Panc1 (cell line): ENCODE data around the gene EXD3. TPM values are rescaled to one million over a fixed set of nuclear protein-coding genes. Genes with fewer than 3 reads are reported as not detected.

Experiments used
- ATAC-seq: fragments of 200-7000 bp; cut with Tn5 transposase; 2 replicates; pipeline ENCODE4 v1.9.1; 2020; ENCODE audit warnings: mild to moderate bottlenecking, moderate library complexity
- BruUV-seq: library from RNA; stranded (reverse); fragments of 400-500 nt; replicated peaks from 2 replicates; lab custom pipeline; 2021; lab: Mats Ljungman, UMichigan
- CTCF ChIA-PET: fragments of 300-600 bp; sonication (Branson Sonifier 250); formaldehyde crosslinking; loops from one replicate; lab custom pipeline; 2022; ENCODE audit warnings: antibody characterized with exemption; lab: Charles Lee
- POLR2A ChIA-PET: fragments of 300-600 bp; sonication (Branson Sonifier 250); formaldehyde crosslinking; loops from one replicate; lab custom pipeline; 2022; ENCODE audit warnings: antibody characterized with exemption; lab: Charles Lee
- DNase-seq: peaks from one replicate; pipeline ENCODE4 v3.0.0-alpha.2; 2010; ENCODE audit warnings: low read depth, low spot score
- H3K27ac ChIP-seq: 2 replicates; pipeline ENCODE4 v1.5.1; 2011; ENCODE audit warnings: mild to moderate bottlenecking, low read length, inconsistent platforms
- H3K27me3 ChIP-seq: fragments of 200-500 bp; sonication (Bioruptor generic); 2 replicates; pipeline ENCODE4 v1.6.0; 2014; ENCODE audit warnings: low read length, inconsistent platforms; ENCODE audit not compliant: control insufficient read depth, insufficient read depth
- H3K36me3 ChIP-seq: fragments of 200-500 bp; sonication (Bioruptor generic); 2 replicates; pipeline ENCODE4 v1.5.1; 2014; ENCODE audit warnings: inconsistent platforms, mild to moderate bottlenecking, low read length, moderate library complexity; ENCODE audit not compliant: control insufficient read depth, insufficient read depth
- H3K4me1 ChIP-seq: 2 replicates; pipeline ENCODE4 v1.5.1; 2011; ENCODE audit warnings: inconsistent platforms, mild to moderate bottlenecking, low read length, moderate library complexity; ENCODE audit not compliant: control insufficient read depth, insufficient read depth
- H3K4me3 ChIP-seq, 2 experiments: 2 replicates each; pipeline ENCODE4 v1.5.1; 2011 to 2012; ENCODE audit warnings: low read depth in 2 of 2, low read length in 2 of 2, mild to moderate bottlenecking in 2 of 2, inconsistent platforms in 1 of 2, moderate library complexity in 1 of 2
- H3K9me3 ChIP-seq: fragments of 200-500 bp; sonication (Bioruptor generic); 2 replicates; pipeline ENCODE4 v1.5.1; 2014; ENCODE audit warnings: low read depth, mild to moderate bottlenecking, inconsistent platforms, low read length, moderate library complexity; ENCODE audit not compliant: control insufficient read depth, insufficient read depth
- POLR2AphosphoS5 ChIP-seq: IDR thresholded peaks from 2 replicates; pipeline ENCODE4 v1.6.1; 2012; ENCODE audit warnings: mild to moderate bottlenecking, low read depth, low read length, moderate library complexity
- SIN3A ChIP-seq: IDR thresholded peaks from 2 replicates; pipeline ENCODE4 v1.6.1; 2012; ENCODE audit warnings: low read depth, mild to moderate bottlenecking, low read length, moderate library complexity, borderline replicate concordance; ENCODE audit not compliant: insufficient read depth
- TCF7L2 ChIP-seq: IDR thresholded peaks from 2 replicates; pipeline ENCODE4 v1.6.1; 2011; ENCODE audit warnings: mild to moderate bottlenecking, low read depth, low read length, inconsistent platforms
- in situ Hi-C: cut with HindIII; loops from 2 replicates; pipeline ENCODE4 v1.10.0; 2016; ENCODE audit warnings: low sequenced_read_pairs, low pct_unique_long_range_greater_than_20kb
- intact Hi-C: fragments of 100-400 bp; cut with micrococcal nuclease; formaldehyde crosslinking; loops from one replicate; pipeline ENCODE4 v1.10.0; 2022; ENCODE audit not compliant: unreplicated experiment
- total RNA-seq: library from RNA; stranded (reverse); gene quantifications from one replicate; pipeline ENCODE4 v1.2.1, GENCODE V29; 2021; ENCODE audit not compliant: unreplicated experiment
- TF ChIP-seq, protein P1 (sequence below), 2 experiments: IDR thresholded peaks; 2 replicates each; pipeline ENCODE4 v1.6.1; 2011 to 2012; ENCODE audit warnings: low read depth in 2 of 2, control low read depth in 1 of 2, low read length in 1 of 2, mild to moderate bottlenecking in 1 of 2, moderate library complexity in 1 of 2; ENCODE audit not compliant: insufficient read depth in 1 of 2
- TF ChIP-seq, protein P2 (sequence below): fragments of 450-650 bp; IDR thresholded peaks from 2 replicates; pipeline ENCODE4 v1.5.1; 2017; ENCODE audit warnings: mild to moderate bottlenecking

EXD3 gene
- total RNA-seq, 1 experiment from 2014 or later, result 9.2 TPM

DNA sequence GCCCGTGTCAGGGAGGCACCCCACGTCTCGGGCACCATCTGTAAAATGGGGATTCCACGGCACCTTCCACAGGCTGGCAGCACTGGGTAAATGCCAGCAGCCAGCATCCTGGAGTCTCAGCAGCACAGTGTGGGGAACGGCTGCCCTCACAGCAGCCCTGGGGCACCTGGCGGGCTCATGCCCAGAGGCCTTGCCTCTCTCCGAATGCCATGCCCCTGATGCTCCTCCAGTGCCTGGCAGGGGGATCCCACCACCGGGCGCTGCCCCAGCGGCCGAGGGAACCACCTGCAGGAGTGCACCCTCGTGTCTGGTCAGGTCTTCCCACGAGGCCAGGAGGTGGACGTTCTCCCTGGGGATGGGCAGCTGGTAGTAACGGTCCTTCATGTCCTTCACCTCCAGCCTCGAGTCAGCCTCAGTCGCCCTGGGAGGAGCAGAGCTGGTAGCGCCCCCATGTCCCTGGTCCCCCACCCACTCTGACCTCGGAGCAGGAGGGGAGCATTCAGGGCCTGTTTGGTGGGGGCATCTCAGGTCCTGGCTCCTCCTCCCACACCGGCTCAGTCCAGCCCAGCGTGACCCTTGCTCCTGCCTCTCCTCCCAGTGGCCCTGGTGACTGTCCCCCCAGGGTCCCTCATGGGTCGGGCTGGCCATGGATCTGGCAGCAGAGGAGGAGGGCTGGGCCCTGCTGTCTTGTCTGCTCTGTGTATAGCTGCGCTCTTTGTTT is 71.0 kb downstream of the EXD3 start:
- DNase-seq (no peak), ATAC-seq (peak; percentile 69)
- Histone ChIP-seq H3K27ac (no peak overlapping the region), H3K9me3 (no peaks in the 10 kb centered on the region), H3K4me3 (no peak overlapping the region), H3K27me3 (no peaks in the 10 kb centered on the region), H3K36me3 (no peaks in the 10 kb centered on the region), H3K4me1 (no peaks in the 10 kb centered on the region)
- intact Hi-C loops (no loop called here), in situ Hi-C loops (no loop called here)
- ChIA-PET POLR2A (no interaction called here), CTCF (no interaction called here)
- no peak for TF ChIP-seq SIN3A
- TF ChIP-seq, protein P1, sequence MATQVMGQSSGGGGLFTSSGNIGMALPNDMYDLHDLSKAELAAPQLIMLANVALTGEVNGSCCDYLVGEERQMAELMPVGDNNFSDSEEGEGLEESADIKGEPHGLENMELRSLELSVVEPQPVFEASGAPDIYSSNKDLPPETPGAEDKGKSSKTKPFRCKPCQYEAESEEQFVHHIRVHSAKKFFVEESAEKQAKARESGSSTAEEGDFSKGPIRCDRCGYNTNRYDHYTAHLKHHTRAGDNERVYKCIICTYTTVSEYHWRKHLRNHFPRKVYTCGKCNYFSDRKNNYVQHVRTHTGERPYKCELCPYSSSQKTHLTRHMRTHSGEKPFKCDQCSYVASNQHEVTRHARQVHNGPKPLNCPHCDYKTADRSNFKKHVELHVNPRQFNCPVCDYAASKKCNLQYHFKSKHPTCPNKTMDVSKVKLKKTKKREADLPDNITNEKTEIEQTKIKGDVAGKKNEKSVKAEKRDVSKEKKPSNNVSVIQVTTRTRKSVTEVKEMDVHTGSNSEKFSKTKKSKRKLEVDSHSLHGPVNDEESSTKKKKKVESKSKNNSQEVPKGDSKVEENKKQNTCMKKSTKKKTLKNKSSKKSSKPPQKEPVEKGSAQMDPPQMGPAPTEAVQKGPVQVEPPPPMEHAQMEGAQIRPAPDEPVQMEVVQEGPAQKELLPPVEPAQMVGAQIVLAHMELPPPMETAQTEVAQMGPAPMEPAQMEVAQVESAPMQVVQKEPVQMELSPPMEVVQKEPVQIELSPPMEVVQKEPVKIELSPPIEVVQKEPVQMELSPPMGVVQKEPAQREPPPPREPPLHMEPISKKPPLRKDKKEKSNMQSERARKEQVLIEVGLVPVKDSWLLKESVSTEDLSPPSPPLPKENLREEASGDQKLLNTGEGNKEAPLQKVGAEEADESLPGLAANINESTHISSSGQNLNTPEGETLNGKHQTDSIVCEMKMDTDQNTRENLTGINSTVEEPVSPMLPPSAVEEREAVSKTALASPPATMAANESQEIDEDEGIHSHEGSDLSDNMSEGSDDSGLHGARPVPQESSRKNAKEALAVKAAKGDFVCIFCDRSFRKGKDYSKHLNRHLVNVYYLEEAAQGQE (IDR thresholded peaks at IDR 0.05; ENCODE audit: insufficient read depth in 1 of 2, low read depth in 2 of 2, low read length in 1 of 2), result no peak
- TF ChIP-seq TCF7L2, result no peak
- TF ChIP-seq POLR2AphosphoS5, result no peak
- TF ChIP-seq, protein P2, sequence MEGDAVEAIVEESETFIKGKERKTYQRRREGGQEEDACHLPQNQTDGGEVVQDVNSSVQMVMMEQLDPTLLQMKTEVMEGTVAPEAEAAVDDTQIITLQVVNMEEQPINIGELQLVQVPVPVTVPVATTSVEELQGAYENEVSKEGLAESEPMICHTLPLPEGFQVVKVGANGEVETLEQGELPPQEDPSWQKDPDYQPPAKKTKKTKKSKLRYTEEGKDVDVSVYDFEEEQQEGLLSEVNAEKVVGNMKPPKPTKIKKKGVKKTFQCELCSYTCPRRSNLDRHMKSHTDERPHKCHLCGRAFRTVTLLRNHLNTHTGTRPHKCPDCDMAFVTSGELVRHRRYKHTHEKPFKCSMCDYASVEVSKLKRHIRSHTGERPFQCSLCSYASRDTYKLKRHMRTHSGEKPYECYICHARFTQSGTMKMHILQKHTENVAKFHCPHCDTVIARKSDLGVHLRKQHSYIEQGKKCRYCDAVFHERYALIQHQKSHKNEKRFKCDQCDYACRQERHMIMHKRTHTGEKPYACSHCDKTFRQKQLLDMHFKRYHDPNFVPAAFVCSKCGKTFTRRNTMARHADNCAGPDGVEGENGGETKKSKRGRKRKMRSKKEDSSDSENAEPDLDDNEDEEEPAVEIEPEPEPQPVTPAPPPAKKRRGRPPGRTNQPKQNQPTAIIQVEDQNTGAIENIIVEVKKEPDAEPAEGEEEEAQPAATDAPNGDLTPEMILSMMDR, result no peak
- no TSS peak for BruUV-seq

DNA sequence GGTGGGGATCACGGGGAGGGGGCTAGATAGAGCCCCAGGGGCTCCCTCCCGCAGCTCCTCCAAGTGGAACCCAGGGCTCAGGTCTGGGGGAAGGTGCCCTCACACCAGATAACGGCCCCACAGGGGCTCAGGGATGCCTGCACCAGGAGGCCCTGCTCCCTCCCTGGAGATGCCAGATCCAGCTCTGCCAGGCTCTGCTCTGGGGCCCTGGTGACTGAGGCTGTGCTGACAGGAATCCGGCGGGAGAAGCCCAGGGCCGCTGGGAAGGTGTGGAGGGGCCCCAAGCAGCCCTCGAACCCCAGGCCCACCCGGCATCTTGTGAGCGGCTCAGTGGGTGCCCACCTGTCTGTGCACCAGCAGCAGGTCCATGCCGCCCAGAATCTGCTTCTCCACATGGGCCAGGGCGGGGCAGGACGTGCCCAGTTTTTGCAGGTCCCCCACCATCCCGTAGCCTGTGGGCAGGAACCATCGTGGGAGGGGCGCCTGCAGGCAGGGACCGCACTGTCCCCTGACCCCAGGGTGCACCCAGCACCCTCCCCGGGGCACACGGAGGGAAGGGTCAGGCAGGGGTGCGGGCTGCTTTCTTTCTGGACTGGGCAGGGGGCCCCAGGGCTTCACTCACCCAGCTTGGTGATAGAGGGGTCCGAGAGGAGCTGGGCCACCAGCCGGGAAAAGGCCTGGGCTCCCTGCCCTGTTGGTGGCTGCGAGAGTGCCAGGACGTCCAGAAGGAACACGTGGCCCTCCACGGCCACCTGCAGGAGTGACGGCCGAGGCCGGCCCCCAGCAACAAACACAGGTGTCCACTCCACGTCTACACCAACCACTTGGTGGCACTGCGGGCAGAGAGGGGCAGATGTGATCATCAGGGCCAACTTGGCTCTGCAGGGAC is 72.0 kb downstream of the EXD3 start:
- no peaks in the 10 kb centered on the region for H3K27me3 ChIP-seq
- TF ChIP-seq POLR2AphosphoS5, result no peak
- no peak for TF ChIP-seq SIN3A
- TF ChIP-seq, protein P1 (IDR thresholded peaks at IDR 0.05; ENCODE audit: insufficient read depth in 1 of 2, low read depth in 2 of 2, low read length in 1 of 2), result no peak
- TF ChIP-seq TCF7L2, result no peak
- TF ChIP-seq, protein P2, result no peak; the same call in 1 of the 2 replicates

More for the DNA sequence above, 72.0 kb downstream of the EXD3 start:
- in situ Hi-C loops, result no loop called here
- H3K9me3 ChIP-seq, result no peaks in the 10 kb centered on the region
- H3K36me3 ChIP-seq, result no peaks in the 10 kb centered on the region
- ATAC-seq, result peak; percentile 59; the same call in 1 of the 2 replicates
- H3K4me1 ChIP-seq, result no peaks in the 10 kb centered on the region
- no peak for DNase-seq
- H3K4me3 ChIP-seq, result no peak overlapping the region
- ChIA-PET CTCF (no interaction called here), POLR2A (no interaction called here)
- intact Hi-C loops, result no loop called here
- BruUV-seq, result no TSS peak
- H3K27ac ChIP-seq, result no peak overlapping the region
